HepG2 (cell line): ENCODE data around the gene HS6ST2. TPM values are rescaled to one million over a fixed set of nuclear protein-coding genes. Genes with fewer than 3 reads are reported as not detected.
A peak's percentile ranks its signal among the peaks of the same experiment; 100 is the strongest.

Source experiments
- HMG20A ChIP-seq: IDR thresholded peaks from 2 replicates; pipeline ENCODE4 v1.6.1; 2016; ENCODE audit warnings: borderline replicate concordance
- IKZF5 ChIP-seq: IDR thresholded peaks from 2 replicates; pipeline ENCODE4 v1.6.1; 2018; ENCODE audit warnings: missing genetic modification reagents, mild to moderate bottlenecking, missing compliant biosample characterization
- KLF6 ChIP-seq: IDR thresholded peaks from 2 replicates; pipeline ENCODE4 v1.8.0; 2016; ENCODE audit warnings: missing biosample characterization, missing genetic modification reagents
- LRRFIP1 ChIP-seq: sonication (generic); formaldehyde crosslinking; conservative IDR thresholded peaks from 2 replicates; pipeline ENCODE4 v1.4.0; 2020; ENCODE audit warnings: missing genetic modification reagents
- MEF2D ChIP-seq: sonication (generic); formaldehyde crosslinking; IDR thresholded peaks from 2 replicates; pipeline ENCODE4 v1.5.1; 2020; ENCODE audit warnings: mild to moderate bottlenecking, missing genetic modification reagents
- MXI1 ChIP-seq: IDR thresholded peaks from 3 replicates; pipeline ENCODE4 v1.6.1; 2012; ENCODE audit warnings: low read depth, low read length, inconsistent platforms, borderline replicate concordance
- MZF1 ChIP-seq: sonication (generic); formaldehyde crosslinking; IDR thresholded peaks from 2 replicates; pipeline ENCODE4 v1.8.1; 2023; ENCODE audit warnings: mild to moderate bottlenecking, missing genetic modification reagents, borderline replicate concordance
- NFKBIZ ChIP-seq: IDR thresholded peaks from 2 replicates; pipeline ENCODE4 v1.6.1; 2018; ENCODE audit warnings: missing genetic modification reagents, missing compliant biosample characterization
- SAFB2 ChIP-seq: sonication (generic); formaldehyde crosslinking; IDR thresholded peaks from 2 replicates; pipeline ENCODE4 v1.5.1; 2020; ENCODE audit warnings: missing genetic modification reagents, low read depth, mild to moderate bottlenecking, borderline replicate concordance
- XRCC5 ChIP-seq: fragments of 200-400 bp; formaldehyde crosslinking; optimal IDR thresholded peaks from 2 replicates; pipeline ENCODE3; 2017; ENCODE audit warnings: mild to moderate bottlenecking, low read length
- ZBED4 ChIP-seq: sonication (generic); formaldehyde crosslinking; IDR thresholded peaks from 2 replicates; pipeline ENCODE4 v1.4.0; 2020; ENCODE audit warnings: missing genetic modification reagents, borderline replicate concordance
- ZBTB1 ChIP-seq: sonication (generic); formaldehyde crosslinking; IDR thresholded peaks from 2 replicates; pipeline ENCODE4 v1.4.0; 2020; ENCODE audit warnings: missing genetic modification reagents, borderline replicate concordance
- ZFP36L2 ChIP-seq: sonication (generic); formaldehyde crosslinking; IDR thresholded peaks from 2 replicates; pipeline ENCODE4 v1.4.0; 2020; ENCODE audit warnings: missing genetic modification reagents
- ZMYM4 ChIP-seq: sonication (generic); formaldehyde crosslinking; IDR thresholded peaks from 2 replicates; pipeline ENCODE4 v1.8.1; 2023; ENCODE audit warnings: mild to moderate bottlenecking, missing genetic modification reagents
- ZNF232 ChIP-seq: sonication (generic); formaldehyde crosslinking; IDR thresholded peaks from 2 replicates; pipeline ENCODE4 v1.4.0; 2020; ENCODE audit warnings: missing genetic modification reagents, borderline replicate concordance
- ZNF878 ChIP-seq: sonication (generic); formaldehyde crosslinking; IDR thresholded peaks from 2 replicates; pipeline ENCODE4 v1.8.1; 2023; ENCODE audit warnings: mild to moderate bottlenecking, missing genetic modification reagents, moderate library complexity
- ZNF891 ChIP-seq: sonication (generic); formaldehyde crosslinking; IDR thresholded peaks from 2 replicates; pipeline ENCODE4 v1.5.0; 2020; ENCODE audit warnings: mild to moderate bottlenecking, missing genetic modification reagents
- polyA plus RNA-seq, 8 experiments: library from polyadenylated mRNA; depleted of rRNA in 3 of 8; stranded (reverse) in 7 of 8; unstranded in 1 of 8; fragments of >200 nt; fragmentation: Illumina TruSeq in 4 of 8; extraction: Trizol in 4 of 8; gene quantifications; 2 replicates each; pipeline versions ENCODE4 v1.2.1 to v1.2.3, GENCODE V29; 2011 to 2016; ENCODE audit warnings: low read depth in 4 of 8, missing spikeins in 1 of 8, mixed read lengths in 1 of 8; ENCODE audit not compliant: insufficient read depth in 1 of 8
- total RNA-seq, 5 experiments: library from RNA; depleted of rRNA; stranded (reverse); fragments of >200 nt; fragmentation: Illumina TruSeq; extraction: Trizol; gene quantifications; 2 replicates each; pipeline ENCODE4 v1.2.3, GENCODE V29; 2016; ENCODE audit warnings: low read depth in 1 of 5
- TF ChIP-seq, protein P1 (sequence below), 2 experiments: IDR thresholded peaks; 2 replicates each; pipeline ENCODE4 v1.6.1; 2011 to 2012; ENCODE audit warnings: low read length in 2 of 2, borderline replicate concordance in 1 of 2, low read depth in 1 of 2, mild to moderate bottlenecking in 1 of 2, moderate library complexity in 1 of 2

HS6ST2 gene
- total and polyA plus RNA-seq, 2 of the 13 experiments (the other 11 are each of a cell fraction or from before 2014, with no cell fraction given): 0.05 TPM; not detected in 1

DNA sequence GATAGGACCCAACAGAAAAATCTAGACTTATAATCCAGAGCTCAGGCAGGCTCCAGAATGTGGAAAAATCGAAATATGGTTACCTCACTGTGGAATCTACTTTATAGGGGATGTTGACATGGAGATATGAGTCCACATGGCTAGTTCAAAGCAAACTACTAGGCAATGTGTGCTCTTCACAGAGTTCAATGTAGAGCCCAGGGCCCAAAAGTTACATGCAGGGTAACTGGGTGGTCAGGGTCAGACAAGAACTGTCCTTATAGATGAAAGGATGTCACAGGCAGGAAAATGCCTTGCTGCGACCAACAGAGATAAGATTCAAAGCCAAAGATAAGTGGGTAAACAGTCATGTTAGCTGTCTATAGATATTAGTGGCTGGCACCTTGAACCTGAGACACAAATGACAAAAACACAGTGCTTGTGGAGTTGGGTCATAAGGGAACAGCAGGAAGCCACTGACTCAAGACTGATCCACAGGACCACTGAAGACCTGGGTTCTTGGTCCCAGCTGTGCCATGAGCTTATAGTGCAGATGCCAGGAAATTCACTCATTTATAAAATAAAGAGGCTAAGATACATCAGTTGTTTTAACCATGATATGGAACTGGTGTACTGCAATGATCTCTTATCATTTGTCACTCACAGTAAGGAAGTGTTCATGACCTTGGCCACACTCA lies 367.9 kb downstream of the HS6ST2 start (continued):
- TF ChIP-seq, protein P1, sequence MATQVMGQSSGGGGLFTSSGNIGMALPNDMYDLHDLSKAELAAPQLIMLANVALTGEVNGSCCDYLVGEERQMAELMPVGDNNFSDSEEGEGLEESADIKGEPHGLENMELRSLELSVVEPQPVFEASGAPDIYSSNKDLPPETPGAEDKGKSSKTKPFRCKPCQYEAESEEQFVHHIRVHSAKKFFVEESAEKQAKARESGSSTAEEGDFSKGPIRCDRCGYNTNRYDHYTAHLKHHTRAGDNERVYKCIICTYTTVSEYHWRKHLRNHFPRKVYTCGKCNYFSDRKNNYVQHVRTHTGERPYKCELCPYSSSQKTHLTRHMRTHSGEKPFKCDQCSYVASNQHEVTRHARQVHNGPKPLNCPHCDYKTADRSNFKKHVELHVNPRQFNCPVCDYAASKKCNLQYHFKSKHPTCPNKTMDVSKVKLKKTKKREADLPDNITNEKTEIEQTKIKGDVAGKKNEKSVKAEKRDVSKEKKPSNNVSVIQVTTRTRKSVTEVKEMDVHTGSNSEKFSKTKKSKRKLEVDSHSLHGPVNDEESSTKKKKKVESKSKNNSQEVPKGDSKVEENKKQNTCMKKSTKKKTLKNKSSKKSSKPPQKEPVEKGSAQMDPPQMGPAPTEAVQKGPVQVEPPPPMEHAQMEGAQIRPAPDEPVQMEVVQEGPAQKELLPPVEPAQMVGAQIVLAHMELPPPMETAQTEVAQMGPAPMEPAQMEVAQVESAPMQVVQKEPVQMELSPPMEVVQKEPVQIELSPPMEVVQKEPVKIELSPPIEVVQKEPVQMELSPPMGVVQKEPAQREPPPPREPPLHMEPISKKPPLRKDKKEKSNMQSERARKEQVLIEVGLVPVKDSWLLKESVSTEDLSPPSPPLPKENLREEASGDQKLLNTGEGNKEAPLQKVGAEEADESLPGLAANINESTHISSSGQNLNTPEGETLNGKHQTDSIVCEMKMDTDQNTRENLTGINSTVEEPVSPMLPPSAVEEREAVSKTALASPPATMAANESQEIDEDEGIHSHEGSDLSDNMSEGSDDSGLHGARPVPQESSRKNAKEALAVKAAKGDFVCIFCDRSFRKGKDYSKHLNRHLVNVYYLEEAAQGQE (IDR thresholded peaks at IDR 0.05; ENCODE audit: borderline replicate concordance in 1 of 2, low read depth in 1 of 2, low read length in 2 of 2): peak in 1 of 2 experiments; percentile 82; a peak in 2 of 4 replicates
- peak; percentile 71; the same call in 1 of the 2 replicates for TF ChIP-seq NFKBIZ (CRISPR knock-in tag)
- peak; percentile 33 for TF ChIP-seq XRCC5
- TF ChIP-seq ZBTB1 (CRISPR knock-in tag): no peak
- peak; percentile 98 for TF ChIP-seq MEF2D (CRISPR knock-in tag)
- TF ChIP-seq MZF1: no peak
- peak; percentile 57; the same call in 1 of the 2 replicates for TF ChIP-seq ZBED4
- no peak for TF ChIP-seq ZNF891 (CRISPR knock-in tag)
- TF ChIP-seq ZFP36L2: no peak
- no peak for TF ChIP-seq SAFB2 (CRISPR knock-in tag)
- peak; percentile 60; the same call in 1 of the 3 replicates for TF ChIP-seq MXI1
- TF ChIP-seq KLF6 (CRISPR knock-in tag): no peak
- TF ChIP-seq ZNF232 (CRISPR knock-in tag): peak; percentile 89
- TF ChIP-seq ZMYM4 (CRISPR knock-in tag): peak; percentile 84
- peak; percentile 93 for TF ChIP-seq IKZF5 (CRISPR knock-in tag)
- peak; percentile 97; the same call in 1 of the 2 replicates for TF ChIP-seq HMG20A
- TF ChIP-seq LRRFIP1 (CRISPR knock-in tag): no peak
- TF ChIP-seq ZNF878 (CRISPR knock-in tag): peak; percentile 53; the same call in 1 of the 2 replicates
